KMS-11 (cell line): ENCODE data around the gene ZNF385D.

Experiments used
- H2AFZ ChIP-seq: fragments of 200-600 bp; sonication (generic); 2 replicates; pipeline ENCODE4 v1.6.1; 2016; ENCODE audit warnings: antibody characterized with exemption, mixed run types, low read depth
- H3K27ac ChIP-seq: fragments of 200-600 bp; sonication (generic); 2 replicates; pipeline ENCODE4 v1.6.1; 2016; ENCODE audit warnings: mild to moderate bottlenecking, mixed run types
- H3K27me3 ChIP-seq: fragments of 200-600 bp; sonication (generic); 2 replicates; pipeline ENCODE4 v1.6.1; 2017; ENCODE audit warnings: mild to moderate bottlenecking, low read depth, mixed run types, moderate library complexity; ENCODE audit not compliant: insufficient read depth
- H3K36me3 ChIP-seq: fragments of 200-600 bp; sonication (generic); 2 replicates; pipeline ENCODE4 v1.6.1; 2017; ENCODE audit warnings: mild to moderate bottlenecking, mixed run types; ENCODE audit not compliant: insufficient read depth
- H3K4me1 ChIP-seq: fragments of 200-600 bp; sonication (generic); 2 replicates; pipeline ENCODE4 v1.6.1; 2016; ENCODE audit warnings: mild to moderate bottlenecking, low read depth, mixed run types; ENCODE audit not compliant: poor library complexity, severe bottlenecking
- H3K4me2 ChIP-seq: fragments of 200-600 bp; sonication (generic); 2 replicates; pipeline ENCODE4 v1.7.0; 2016; ENCODE audit warnings: mild to moderate bottlenecking, mixed run types
- H3K4me3 ChIP-seq: fragments of 200-600 bp; sonication (generic); IDR thresholded peaks from 2 replicates; pipeline ENCODE4 v1.6.1; 2017; ENCODE audit warnings: low read depth, low read length, mixed read lengths; ENCODE audit not compliant: insufficient read depth
- H3K79me2 ChIP-seq: fragments of 200-600 bp; sonication (generic); 2 replicates; pipeline ENCODE4 v1.6.1; 2016; ENCODE audit warnings: low read depth, mixed run types; ENCODE audit not compliant: insufficient read depth
- H3K9ac ChIP-seq: fragments of 200-600 bp; sonication (generic); 2 replicates; pipeline ENCODE4 v1.6.1; 2016; ENCODE audit warnings: mild to moderate bottlenecking, mixed run types
- H4K20me1 ChIP-seq: fragments of 200-600 bp; sonication (generic); 2 replicates; pipeline ENCODE4 v1.6.1; 2016; ENCODE audit warnings: mild to moderate bottlenecking, mixed run types; ENCODE audit not compliant: insufficient read depth
- TF ChIP-seq, protein P1 (sequence below): fragments of 200-600 bp; sonication (generic); conservative IDR thresholded peaks from 2 replicates; pipeline ENCODE4 v1.6.1; 2017; ENCODE audit warnings: low read depth, mild to moderate bottlenecking, antibody characterized with exemption, low read length, moderate library complexity, mixed read lengths

The ZNF385D gene

DNA sequence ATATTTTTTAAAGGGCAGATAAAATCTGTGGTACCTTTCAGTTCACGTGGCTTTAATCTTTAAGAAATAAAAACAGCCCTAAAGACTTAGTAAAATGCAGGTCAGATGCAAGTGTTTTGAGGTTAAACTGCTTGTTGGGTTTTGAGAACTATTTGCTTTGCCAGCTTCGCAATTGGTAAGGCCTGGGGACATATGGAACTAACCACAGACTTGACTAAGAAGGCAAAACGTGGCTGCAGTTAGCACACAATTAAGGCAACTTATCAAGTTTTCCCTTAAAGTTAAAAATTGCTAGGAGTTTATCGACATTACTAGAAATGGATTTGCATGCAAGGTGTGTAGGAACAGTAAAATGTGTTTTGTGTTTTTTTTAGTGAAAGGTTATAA lies 206.9 kb downstream of the ZNF385D start:
- no peak overlapping the region for H3K9ac ChIP-seq
- no peaks in the 10 kb centered on the region for H3K79me2 ChIP-seq
- TF ChIP-seq, protein P1, sequence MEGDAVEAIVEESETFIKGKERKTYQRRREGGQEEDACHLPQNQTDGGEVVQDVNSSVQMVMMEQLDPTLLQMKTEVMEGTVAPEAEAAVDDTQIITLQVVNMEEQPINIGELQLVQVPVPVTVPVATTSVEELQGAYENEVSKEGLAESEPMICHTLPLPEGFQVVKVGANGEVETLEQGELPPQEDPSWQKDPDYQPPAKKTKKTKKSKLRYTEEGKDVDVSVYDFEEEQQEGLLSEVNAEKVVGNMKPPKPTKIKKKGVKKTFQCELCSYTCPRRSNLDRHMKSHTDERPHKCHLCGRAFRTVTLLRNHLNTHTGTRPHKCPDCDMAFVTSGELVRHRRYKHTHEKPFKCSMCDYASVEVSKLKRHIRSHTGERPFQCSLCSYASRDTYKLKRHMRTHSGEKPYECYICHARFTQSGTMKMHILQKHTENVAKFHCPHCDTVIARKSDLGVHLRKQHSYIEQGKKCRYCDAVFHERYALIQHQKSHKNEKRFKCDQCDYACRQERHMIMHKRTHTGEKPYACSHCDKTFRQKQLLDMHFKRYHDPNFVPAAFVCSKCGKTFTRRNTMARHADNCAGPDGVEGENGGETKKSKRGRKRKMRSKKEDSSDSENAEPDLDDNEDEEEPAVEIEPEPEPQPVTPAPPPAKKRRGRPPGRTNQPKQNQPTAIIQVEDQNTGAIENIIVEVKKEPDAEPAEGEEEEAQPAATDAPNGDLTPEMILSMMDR = no peak
- no peak overlapping the region for H3K27ac ChIP-seq
- no peak overlapping the region for H2AFZ ChIP-seq
- no peaks in the 10 kb centered on the region for H3K4me1 ChIP-seq
- H3K27me3 ChIP-seq = no peaks in the 10 kb centered on the region
- no peak overlapping the region for H3K4me3 ChIP-seq
- no peak overlapping the region for H3K4me2 ChIP-seq
- H4K20me1 ChIP-seq = no peaks in the 10 kb centered on the region
- H3K36me3 ChIP-seq = no peaks in the 10 kb centered on the region

DNA sequence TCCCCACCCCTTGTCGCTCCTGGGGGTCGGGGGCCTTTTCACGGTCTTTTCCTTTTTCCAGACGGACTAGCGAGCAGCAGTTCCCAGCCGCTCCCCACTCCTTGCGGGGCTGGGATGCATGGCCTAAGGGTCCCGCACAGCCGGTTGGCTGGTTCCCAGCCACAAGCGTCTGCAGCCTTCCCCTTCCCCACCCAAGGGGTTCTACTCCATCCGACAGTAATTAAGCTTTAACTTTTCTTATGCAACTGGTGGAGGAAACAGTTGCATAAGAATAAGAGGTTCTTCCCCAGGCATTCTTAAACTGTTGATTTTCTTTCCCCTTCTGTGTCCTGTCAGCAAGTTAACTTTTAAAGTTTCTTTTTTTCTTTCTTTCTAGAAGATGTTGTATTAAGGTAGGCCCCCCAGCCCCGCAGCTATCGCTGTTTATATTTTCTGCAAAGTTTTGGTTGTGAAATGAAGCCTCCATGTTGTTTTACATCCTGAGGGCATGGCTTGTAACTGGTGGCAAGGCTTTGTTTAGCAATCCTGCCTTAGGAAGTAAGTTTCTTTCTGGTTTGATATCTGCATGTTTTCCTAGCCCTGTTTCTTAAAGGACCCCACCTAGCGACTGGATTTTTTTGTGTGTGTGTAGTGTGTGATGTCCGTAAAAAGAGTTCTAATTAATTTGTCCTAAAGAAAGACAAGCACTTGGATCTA lies 207.5 kb downstream of the ZNF385D start:
- Histone ChIP-seq H4K20me1 (no peaks in the 10 kb centered on the region), H3K4me1 (no peaks in the 10 kb centered on the region), H3K4me3 (no peak overlapping the region), H3K27ac (no peak overlapping the region), H3K4me2 (no peak overlapping the region), H3K36me3 (no peaks in the 10 kb centered on the region), H3K9ac (no peak overlapping the region), H3K79me2 (no peaks in the 10 kb centered on the region), H2AFZ (no peak overlapping the region), H3K27me3 (no peaks in the 10 kb centered on the region)
- TF ChIP-seq, protein P1 = no peak

DNA sequence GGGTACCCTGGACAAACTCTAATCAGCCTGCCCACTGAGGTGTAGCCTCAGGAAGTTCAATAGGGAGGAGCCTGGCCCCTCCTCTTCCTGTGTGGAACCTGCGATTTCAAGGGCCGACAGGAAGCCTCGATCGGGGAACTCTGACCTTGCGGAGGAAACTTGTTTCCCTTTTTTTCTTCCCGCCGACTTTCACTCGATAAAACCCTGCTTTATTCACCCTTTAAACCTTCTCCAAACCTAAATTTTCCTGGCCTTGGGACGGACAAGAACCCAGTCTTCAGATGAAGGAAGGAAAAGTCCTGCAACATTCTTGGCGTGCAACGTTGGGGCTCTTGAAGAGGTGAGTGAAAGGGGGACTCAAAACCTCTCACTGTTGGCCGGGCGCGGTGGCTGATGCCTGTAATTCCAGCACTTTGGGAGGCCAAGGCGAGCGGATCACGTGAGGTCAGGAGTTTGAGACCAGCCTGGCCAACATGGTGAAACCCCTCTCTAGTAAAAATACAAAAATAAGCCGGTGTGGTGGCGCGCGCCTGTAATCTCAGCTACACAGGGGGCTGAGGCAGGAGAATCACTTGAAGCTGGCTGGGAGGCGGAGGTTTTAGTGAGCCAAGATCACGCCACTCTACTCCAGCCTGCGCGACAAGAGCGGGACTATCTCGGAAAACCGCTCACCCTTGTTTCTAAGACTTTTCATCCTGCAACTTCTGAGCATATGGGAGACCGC lies 208.2 kb downstream of the ZNF385D start:
- Histone ChIP-seq H3K4me2 (no peak overlapping the region), H3K4me3 (no peak overlapping the region), H4K20me1 (no peaks in the 10 kb centered on the region), H2AFZ (no peak overlapping the region), H3K9ac (no peak overlapping the region), H3K36me3 (no peaks in the 10 kb centered on the region), H3K27ac (no peak overlapping the region), H3K79me2 (no peaks in the 10 kb centered on the region), H3K27me3 (no peaks in the 10 kb centered on the region), H3K4me1 (no peaks in the 10 kb centered on the region)
- TF ChIP-seq, protein P1 = no peak

DNA sequence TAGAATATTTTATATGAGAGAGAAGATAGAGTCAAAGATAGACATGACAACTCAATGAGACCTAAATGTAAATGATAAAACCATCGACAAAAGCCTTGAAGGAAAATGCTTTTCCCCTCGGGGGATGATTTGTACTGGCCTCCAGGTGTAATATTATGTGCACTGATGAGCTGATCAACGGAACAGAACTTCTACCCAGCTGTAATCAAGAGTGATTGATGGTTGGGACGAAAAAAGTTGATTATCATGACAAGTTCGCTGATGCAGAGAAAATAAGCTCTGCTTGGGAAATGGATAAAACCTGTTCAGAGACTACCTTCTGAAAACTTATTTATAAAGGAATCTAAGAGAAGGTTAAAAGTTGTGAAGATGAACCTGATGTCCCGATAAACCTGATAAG lies 210.7 kb downstream of the ZNF385D start:
- Histone ChIP-seq H3K27me3 (no peaks in the 10 kb centered on the region), H3K4me2 (no peak overlapping the region), H3K4me3 (no peak overlapping the region), H2AFZ (no peak overlapping the region), H3K9ac (no peak overlapping the region), H3K4me1 (no peaks in the 10 kb centered on the region), H3K27ac (no peak overlapping the region), H3K79me2 (no peaks in the 10 kb centered on the region), H4K20me1 (no peaks in the 10 kb centered on the region), H3K36me3 (no peaks in the 10 kb centered on the region)
- TF ChIP-seq, protein P1 = no peak
